Activated naive CD8-positive, alpha-beta T cell treated with anti-CD3 and anti-CD28 coated beads for 36 hours (primary cell): Measurements from ENCODE around the gene GPR78. TPM values are rescaled to one million over a fixed set of nuclear protein-coding genes. Genes with fewer than 3 reads are reported as not detected.
"Not testable (repeated sequence)": the region's sequence is repeated elsewhere in the genome, so short reads cannot be mapped to it uniquely, and the experiment has no call there.

Source experiments
- DNase-seq: peaks from one replicate; pipeline ENCODE4 v3.0.0; 2021
- H3K27ac Mint-ChIP-seq: one replicate; pipeline ENCODE4 v1.8.0; 2022; ENCODE audit warnings: mild to moderate bottlenecking, moderate library complexity, mixed read lengths
- H3K27me3 Mint-ChIP-seq: one replicate; pipeline ENCODE4 v1.8.0; 2022; ENCODE audit warnings: mild to moderate bottlenecking, mixed read lengths
- H3K36me3 Mint-ChIP-seq: one replicate; pipeline ENCODE4 v1.8.0; 2021; ENCODE audit warnings: mild to moderate bottlenecking, mixed read lengths
- H3K4me1 Mint-ChIP-seq: one replicate; pipeline ENCODE4 v1.8.0; 2021; ENCODE audit warnings: mixed read lengths
- H3K4me3 Mint-ChIP-seq: one replicate; pipeline ENCODE4 v1.8.0; 2022; ENCODE audit warnings: mild to moderate bottlenecking, moderate library complexity, mixed read lengths
- H3K9me3 Mint-ChIP-seq: one replicate; pipeline ENCODE4 v1.8.0; 2022; ENCODE audit warnings: mixed read lengths
- total RNA-seq, 2 experiments: library from RNA; stranded (reverse); gene quantifications; one replicate each; pipeline ENCODE4 v1.2.3, GENCODE V29; 2021

The GPR78 gene
- total RNA-seq, 2 experiments from 2014 or later, result not detected

GRCh38 chr4:8616831-8617230, 36.6 kb downstream of the GPR78 start:
- Mint-ChIP-seq H3K27ac (no peak overlapping the region), H3K4me1 (no peaks in the 10 kb centered on the region), H3K4me3 (no peak overlapping the region), H3K27me3 (peaks cover 2% of the 10 kb centered on the region), H3K36me3 (no peaks in the 10 kb centered on the region), H3K9me3 (no peaks in the 10 kb centered on the region)
- DNase-seq, result no peak

GRCh38 chr4:8617486-8618040, 37.4 kb downstream of the GPR78 start:
- no peaks in the 10 kb centered on the region for H3K36me3 Mint-ChIP-seq
- no peak overlapping the region for H3K27ac Mint-ChIP-seq
- no peaks in the 10 kb centered on the region for H3K9me3 Mint-ChIP-seq
- no peak for DNase-seq
- no peaks in the 10 kb centered on the region for H3K4me1 Mint-ChIP-seq
- H3K27me3 Mint-ChIP-seq, result no peaks in the 10 kb centered on the region
- H3K4me3 Mint-ChIP-seq, result no peak overlapping the region

- Mint-ChIP-seq H3K9me3 (no peaks in the 10 kb centered on the region), H3K27me3 (no peaks in the 10 kb centered on the region), H3K36me3 (no peaks in the 10 kb centered on the region), H3K4me3 (no peak overlapping the region), H3K27ac (no peak overlapping the region), H3K4me1 (no peaks in the 10 kb centered on the region)
- DNase-seq, result no peak
These were observed 38.2 kb downstream of the GPR78 start for GRCh38 chr4:8618421-8618820.

- Mint-ChIP-seq H3K27ac (no peak overlapping the region), H3K4me3 (no peak overlapping the region), H3K27me3 (no peaks in the 10 kb centered on the region), H3K4me1 (no peaks in the 10 kb centered on the region), H3K9me3 (no peaks in the 10 kb centered on the region), H3K36me3 (no peaks in the 10 kb centered on the region)
- DNase-seq, result no peak
These were observed 38.9 kb downstream of the GPR78 start for GRCh38 chr4:8618961-8619720.

- H3K9me3 Mint-ChIP-seq, DNase-seq, H3K4me3 Mint-ChIP-seq, H3K27me3 Mint-ChIP-seq, H3K36me3 Mint-ChIP-seq, H3K27ac Mint-ChIP-seq, H3K4me1 Mint-ChIP-seq: not testable (repeated sequence)
These were observed 40.9 kb downstream of the GPR78 start for GRCh38 chr4:8621135-8621534.

- not testable (repeated sequence) for H3K27ac Mint-ChIP-seq, H3K27me3 Mint-ChIP-seq, H3K36me3 Mint-ChIP-seq, DNase-seq, H3K9me3 Mint-ChIP-seq, H3K4me3 Mint-ChIP-seq, H3K4me1 Mint-ChIP-seq
These were observed 44.5 kb downstream of the GPR78 start for GRCh38 chr4:8624601-8625272.

- H3K4me1 Mint-ChIP-seq, H3K27me3 Mint-ChIP-seq, H3K9me3 Mint-ChIP-seq, H3K27ac Mint-ChIP-seq, DNase-seq, H3K4me3 Mint-ChIP-seq, H3K36me3 Mint-ChIP-seq: not testable (repeated sequence)
These were observed 50.2 kb downstream of the GPR78 start for GRCh38 chr4:8630240-8630905.

- H3K36me3 Mint-ChIP-seq, H3K4me1 Mint-ChIP-seq, DNase-seq, H3K27me3 Mint-ChIP-seq, H3K4me3 Mint-ChIP-seq, H3K9me3 Mint-ChIP-seq, H3K27ac Mint-ChIP-seq: not testable (repeated sequence)
These were observed 51.7 kb downstream of the GPR78 start for GRCh38 chr4:8631896-8632295.

- not testable (repeated sequence) for H3K27me3 Mint-ChIP-seq, DNase-seq, H3K4me1 Mint-ChIP-seq, H3K27ac Mint-ChIP-seq, H3K9me3 Mint-ChIP-seq, H3K36me3 Mint-ChIP-seq, H3K4me3 Mint-ChIP-seq
These were observed 54.6 kb downstream of the GPR78 start for GRCh38 chr4:8634773-8635172.

GRCh38 chr4:8635897-8636554, 55.8 kb downstream of the GPR78 start:
- not testable (repeated sequence) for H3K4me1 Mint-ChIP-seq, H3K36me3 Mint-ChIP-seq, H3K9me3 Mint-ChIP-seq, H3K27me3 Mint-ChIP-seq, H3K4me3 Mint-ChIP-seq, DNase-seq, H3K27ac Mint-ChIP-seq

Other genes with a start within 250 kb of the GPR78 start
- gene ACOX3, start 139.7 kb upstream of the GPR78 start, total RNA-seq, result 10 to 100 TPM; 13.9 to 16.4 TPM
- gene TRMT44, start 139.6 kb upstream of the GPR78 start, total RNA-seq, result 10 to 100 TPM; 21.9 to 26.6 TPM
- not detected for gene CPZ, start 12.4 kb downstream of the GPR78 start, total RNA-seq